Measurements from ENCODE around the gene PKD2L1.
"Not testable (repeated sequence)": the region's sequence is repeated elsewhere in the genome, so short reads cannot be mapped to it uniquely, and the experiment has no call there.

Gene PKD2L1

DNA sequence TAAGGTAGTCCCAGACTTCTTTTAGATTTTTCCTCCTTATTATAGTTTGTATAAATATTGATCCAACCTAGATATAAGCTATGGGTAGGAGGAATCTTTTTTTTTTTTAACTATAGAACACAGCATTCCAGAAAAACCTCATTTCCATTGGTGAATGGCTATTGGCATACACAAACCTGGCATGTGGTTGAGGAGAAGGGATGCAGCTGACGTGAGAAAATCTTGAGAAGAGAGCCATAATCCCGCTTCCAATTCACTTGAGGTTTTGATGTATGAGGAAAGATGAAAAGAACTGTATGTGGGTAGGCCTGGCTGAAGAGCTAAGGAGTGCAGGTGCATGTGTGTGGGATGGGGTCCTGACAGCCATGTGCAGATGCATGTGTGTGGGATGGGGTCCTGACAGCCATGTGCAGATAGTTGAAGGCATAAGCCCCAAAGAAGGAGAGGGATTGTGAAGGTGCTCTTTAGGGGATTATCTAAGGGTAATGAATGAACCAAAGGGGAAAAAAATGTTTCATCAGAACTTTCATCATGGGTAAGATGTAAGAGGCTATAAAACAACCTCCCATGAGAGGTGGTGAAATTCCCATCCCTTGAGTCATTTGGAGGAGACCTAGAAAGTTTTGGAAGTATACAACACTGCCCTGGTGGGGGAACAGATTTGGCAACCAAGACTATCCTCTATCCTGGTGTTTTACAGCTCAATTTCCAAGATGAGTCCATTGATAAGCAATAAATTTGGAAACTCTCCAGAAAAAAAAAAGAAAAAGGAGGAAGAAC, 3.8 kb upstream of the PKD2L1 start:
- peak; percentile 17 to 18 for DNase-seq (ENCODE audit: low read depth in 2 of 2)

DNA sequence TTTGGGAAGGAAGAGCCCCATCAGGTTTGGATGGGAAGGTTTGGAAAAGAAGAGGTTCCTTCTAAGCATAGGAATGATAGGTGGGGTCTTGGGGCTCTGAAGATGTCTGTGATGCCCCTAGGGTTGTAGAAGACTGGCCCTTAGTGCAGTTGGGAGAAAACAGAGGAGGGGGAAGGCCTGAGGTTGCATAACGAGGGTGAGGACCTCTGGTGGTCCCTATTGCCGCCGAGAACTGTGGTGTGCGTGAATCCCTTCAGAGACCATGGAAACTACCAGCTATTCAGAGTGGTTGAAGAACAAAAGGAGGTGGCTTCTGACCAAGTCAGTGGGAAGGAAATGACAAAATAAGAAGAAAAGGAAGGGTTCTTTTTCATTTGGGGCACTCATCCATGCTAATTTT, 3.1 kb upstream of the PKD2L1 start:
- no peak for DNase-seq (ENCODE audit: low read depth in 2 of 2)

DNA sequence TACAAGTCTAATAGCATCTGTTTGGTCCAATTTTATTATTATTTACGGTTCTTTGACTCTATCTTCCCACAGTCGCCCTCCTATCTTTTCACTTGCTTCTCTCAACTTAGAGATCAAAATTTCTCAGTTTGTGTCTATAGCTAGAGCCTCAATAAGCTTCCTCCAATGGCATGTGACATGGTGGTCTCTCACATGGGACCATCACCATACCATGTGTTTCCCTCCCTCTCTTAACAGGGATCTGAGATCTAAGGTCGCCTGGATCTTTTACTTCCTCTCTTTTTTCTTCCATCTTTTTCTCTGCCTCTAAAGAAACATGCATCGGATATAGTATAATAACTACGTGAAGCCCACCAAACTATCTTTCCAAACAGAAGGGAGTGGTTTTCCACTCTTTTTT, 1.8 kb downstream of the PKD2L1 start:
- no peak for DNase-seq (ENCODE audit: low read depth in 2 of 2)

DNA sequence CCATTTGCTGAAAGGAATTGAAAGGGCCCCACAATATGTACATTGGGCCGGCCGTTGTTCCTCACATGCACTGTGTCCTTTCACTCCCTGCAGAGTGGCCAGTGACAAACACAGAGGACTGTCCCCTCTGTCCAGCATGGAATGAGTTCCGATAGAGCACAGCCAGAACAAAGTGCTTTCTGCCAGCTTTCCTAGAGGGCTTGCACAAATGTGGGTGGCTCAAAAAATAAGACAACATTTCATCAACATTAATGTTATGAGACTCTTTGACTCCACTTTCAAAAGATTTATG, 2.4 kb downstream of the PKD2L1 start:
- DNase-seq (ENCODE audit: low read depth in 2 of 2) = no peak

DNA sequence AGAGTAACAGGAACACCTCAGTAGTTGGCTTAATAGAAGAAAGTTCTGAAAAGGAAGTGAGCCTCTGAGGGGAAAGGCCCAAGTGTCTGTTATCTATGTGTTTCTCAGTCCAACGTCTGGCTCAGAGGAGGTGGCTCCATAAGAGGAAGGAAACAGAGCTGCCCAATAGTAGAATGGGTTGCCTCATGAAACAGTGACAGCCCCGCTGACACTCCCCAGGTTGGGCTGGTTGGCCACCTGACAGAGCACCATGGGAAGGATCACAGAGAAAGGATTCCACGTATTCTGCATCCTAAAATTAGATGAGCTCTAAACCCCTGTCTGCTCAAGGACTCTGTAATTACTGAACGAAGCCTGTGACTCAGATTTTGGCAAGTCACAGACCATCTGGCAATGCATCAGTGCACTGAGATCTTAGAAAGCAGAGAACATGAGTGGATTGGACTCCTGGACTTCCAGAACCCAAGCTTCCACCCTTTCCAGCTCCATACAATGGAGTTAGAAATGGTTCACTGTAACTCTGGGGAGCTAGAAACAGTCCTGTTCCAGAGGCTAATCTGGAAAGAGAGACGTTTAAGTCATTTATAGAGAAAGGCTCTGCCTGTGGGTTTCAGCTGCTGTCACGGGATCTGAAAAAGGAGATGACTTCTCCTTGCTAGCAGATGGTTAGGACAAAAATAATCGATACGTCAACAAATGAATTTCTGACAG, 2.9 kb downstream of the PKD2L1 start:
- no peak for DNase-seq (ENCODE audit: low read depth in 2 of 2)

DNA sequence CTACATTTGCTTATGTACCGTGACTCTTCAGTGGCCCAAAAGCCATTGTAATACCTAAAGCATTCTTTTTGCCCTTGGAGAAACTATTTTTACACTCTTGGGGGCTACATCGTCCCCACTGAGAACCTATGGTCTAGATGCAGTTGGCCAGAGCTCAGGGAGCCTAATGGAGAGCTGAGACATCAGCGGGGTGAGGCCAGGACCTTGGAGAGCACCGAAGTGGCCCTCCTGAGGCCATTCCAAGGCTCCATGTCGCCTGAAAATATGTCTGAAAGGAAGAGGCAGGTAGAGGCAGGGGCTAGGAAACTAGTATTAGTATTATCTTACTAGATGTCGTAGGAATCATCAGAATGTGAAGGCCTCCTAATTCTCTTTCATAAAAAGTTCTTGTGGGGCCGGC, 4.9 kb downstream of the PKD2L1 start:
- DNase-seq (ENCODE audit: low read depth in 2 of 2) = no peak

DNA sequence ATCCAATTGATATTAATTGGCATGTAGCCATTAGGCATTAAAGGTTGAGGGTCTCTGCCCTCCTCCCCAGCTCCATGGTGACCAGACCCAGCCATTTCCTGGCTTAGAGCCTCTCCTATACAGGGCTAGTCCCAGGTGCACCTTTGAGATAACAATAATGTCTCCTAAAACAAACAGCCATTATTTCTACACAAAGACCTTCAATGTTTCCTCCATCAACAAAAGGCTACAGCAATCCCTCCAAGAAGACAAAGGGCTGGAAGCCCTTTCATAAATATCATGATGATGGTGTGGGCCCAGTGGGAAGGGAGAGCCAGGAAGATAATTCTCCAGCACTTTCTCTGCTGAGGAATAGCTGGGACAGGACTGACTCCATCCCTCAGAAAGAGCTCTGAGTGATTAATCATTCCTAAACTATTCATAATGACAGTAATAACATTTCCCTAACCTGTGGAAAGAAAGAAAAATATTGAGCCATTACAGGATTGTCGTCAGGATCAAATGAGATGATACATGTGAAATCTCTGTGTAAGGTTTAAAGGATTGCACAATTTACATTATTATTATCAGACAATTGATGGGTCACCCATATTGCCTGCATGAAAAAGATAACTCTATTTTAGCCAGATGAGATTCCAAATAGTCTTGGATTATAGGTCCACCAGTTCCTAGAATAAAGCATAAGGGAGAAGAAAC, 10.2 kb downstream of the PKD2L1 start:
- no peak for DNase-seq (ENCODE audit: low read depth in 2 of 2)

DNA sequence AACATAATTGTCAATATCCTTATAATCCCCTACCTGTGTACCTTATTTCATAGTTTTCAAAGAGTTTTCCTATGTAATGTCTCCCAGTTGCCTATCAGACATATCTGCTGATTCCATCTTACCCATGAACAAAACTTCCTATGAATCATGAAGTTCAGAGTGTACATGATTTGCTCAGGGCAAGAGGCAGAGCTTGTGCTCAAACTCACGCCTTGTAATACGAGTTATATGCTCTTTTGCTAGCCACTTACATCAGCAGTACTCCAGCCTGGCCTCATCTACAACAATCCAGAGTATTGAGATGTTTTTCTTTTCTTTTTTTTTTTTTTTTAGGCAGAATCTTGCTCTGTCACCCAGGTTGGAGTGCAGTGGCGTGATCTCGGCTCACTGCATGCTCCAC, 11.8 kb downstream of the PKD2L1 start:
- DNase-seq (ENCODE audit: low read depth in 2 of 2) = no peak

DNA sequence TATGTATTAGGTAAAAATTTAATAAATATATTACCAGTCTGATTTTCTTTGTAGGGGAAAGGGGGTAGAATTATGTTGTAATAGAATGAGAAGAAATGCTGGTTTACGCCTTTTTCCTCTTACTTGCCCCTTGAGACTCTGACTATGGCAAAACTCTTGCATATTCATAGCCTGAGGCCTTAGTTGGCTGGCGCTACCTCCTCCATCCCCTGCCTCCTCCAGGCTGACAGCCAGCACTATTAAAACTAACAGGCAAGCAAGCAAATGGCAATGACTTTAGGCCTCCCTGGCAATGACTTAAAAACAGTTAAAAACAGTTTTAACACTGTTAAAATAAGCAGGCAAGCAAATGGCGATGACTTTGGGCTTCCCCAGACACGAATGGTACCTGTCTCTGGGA, 14.4 kb downstream of the PKD2L1 start:
- no peak for DNase-seq (ENCODE audit: low read depth in 2 of 2)

DNA sequence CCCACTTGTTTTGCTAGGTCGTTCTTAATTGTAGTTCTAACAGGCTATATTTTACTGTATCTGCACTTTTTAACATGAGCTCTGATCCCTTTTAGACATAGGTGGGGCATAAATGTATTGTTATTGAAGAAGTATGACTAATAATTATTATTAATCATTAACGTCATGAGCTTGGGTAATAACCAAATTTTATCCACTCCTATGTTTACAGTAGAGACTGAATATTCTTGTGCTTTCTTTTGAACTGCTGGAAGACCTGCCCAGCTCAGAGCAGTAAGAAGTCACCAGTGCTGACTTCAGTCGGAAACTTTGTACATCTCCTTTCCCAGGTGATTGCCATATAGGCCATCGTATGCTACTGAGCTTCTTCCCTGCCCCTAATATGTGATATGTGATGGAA, 18.7 kb downstream of the PKD2L1 start:
- DNase-seq (ENCODE audit: low read depth in 2 of 2) = no peak

DNA sequence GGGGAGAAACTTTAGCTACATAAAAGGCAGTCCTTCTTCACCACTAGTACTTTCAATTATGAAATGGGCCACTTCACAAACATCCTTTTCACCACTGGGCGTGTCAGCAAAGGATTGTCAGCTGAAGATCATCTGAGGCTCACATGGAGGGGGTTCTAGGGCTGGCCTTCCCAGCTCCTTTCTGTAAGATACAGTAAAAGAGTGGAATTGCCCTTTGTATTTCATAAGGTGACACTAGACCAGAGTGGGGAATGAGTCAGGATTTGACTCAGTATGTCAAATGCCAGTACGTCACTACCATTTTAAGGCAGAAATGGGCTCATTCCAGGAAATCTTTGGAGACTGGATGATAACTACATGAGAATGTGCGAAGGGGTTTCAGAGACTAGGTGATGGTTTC, 22.3 kb downstream of the PKD2L1 start:
- no peak for DNase-seq (ENCODE audit: low read depth in 2 of 2)

DNA sequence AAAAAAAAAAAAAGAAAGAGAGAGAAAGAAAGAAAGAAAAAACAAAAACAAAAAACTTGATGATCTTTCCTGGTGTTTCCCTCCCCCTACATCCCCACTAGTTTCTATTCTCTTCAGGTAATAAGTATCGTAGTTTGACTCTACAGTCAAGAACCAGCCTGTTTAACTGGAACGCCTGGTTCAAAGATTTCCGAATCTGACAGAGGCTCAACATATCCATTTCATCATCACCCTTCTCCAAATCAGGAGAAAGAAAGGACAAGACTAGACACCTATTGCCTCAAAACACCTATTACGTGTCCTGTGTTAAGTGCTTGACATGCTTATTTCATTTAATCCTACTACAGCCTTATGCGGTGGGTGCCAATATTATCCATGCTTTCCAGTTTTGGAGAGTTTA, 23.2 kb downstream of the PKD2L1 start:
- DNase-seq (ENCODE audit: low read depth in 2 of 2) = no peak

DNA sequence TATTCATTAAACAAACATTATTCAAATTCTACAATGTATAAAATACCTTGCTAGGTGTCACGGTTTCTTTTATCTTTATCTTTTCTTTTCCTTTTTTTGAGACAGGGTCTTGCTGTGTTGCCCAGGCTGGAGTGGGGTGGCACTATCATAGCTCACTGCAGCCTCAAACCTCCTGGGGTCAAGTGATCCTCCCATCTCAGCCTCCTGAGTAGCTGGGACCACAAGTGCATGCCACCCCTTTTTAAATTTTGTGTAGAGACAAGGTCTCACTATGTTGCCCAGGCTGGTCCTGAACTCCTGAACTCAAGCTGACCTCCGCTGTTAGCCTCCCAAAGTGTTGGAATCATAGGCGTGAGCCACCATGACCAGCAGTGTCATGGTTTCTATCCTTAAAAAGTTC, 25.6 kb downstream of the PKD2L1 start:
- no peak for DNase-seq (ENCODE audit: low read depth in 2 of 2)

DNA sequence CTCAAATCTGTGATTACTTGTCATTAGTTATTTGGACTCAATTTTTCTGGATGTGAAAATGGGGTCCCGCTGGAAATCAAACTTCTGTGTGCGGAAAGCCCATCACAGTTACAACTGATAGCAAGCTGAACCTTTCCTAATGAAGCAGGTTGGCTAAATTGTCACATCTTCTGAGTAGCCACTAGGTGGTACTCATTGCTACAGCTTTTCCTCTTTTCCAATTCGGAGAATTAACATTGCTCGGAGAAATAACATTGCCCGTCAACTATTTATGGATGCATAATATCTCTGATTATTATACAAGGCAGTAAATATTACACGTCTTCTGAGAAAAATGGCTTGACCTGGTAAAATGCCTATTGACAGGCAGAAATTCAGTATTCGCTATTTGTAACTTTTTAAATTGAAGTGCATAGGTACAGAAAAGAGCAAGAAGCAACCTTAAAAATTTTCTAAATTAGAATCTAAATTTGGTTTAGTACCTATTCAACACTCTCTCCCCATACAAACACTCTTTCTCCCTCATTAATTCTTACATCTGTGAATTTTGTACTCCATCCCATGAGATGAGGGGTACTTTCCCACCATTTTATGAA, 26.2 kb downstream of the PKD2L1 start:
- no peak for DNase-seq (ENCODE audit: low read depth in 2 of 2)

DNA sequence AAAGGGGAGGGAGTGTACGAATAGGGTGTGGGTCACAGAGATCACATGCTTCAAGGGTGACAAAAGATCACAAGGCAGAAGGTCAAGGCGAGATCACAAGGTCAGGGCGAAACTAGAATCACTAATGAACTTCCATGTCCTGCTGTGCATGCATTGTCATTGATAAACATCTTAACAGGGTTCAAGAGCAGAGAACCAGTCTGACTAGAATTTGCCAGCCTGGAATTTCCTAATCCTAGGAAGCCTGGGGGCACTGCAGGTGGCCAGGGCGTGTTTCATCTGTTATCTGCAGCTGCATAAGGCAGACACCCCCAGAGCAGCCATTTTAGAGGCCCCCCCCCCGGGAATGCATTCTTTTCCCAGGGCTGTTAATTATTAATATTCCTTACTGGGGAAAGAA, 28.9 kb downstream of the PKD2L1 start:
- not testable (repeated sequence) for DNase-seq (ENCODE audit: low read depth in 2 of 2)

DNA sequence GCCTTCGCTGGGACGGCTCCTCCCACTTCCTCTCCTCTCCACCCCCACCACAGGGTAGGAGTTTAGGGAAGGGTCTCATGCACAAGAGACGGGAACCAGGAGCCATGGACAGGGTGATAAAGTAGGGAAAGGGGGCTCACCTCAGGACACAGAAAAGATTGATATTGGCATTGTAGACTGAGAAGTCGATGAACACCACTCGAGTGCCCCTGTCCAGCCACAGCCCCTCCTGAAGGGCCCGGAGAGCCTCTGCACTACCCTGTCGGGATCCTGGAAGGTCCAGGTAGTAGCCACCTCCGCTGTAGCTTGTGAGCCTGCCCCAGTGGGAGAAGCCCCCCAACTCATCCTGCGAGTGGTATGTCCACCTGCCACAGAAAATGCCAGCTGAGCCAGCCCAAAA, 32.8 kb downstream of the PKD2L1 start:
- no peak for DNase-seq (ENCODE audit: low read depth in 2 of 2)

DNA sequence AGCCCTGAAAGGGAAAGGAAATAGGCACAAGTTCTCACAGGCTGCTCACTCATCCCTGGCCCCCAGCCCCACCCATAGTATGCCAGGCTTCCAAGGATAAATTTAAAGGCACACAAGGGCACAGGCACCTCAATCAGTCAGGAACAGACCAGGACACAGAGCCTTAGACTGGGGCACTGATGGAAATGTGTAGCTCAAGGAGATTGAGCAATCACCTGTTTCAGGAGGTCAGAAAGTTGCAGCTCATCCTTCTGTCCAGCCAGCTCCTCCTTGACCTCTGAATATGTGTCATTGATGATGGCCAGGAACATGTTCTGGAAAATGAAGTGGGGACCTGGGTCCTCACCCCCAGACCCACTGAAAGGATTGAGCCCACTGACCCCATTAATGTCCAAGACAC, 37.0 kb downstream of the PKD2L1 start:
- DNase-seq (ENCODE audit: low read depth in 2 of 2) = no peak

DNA sequence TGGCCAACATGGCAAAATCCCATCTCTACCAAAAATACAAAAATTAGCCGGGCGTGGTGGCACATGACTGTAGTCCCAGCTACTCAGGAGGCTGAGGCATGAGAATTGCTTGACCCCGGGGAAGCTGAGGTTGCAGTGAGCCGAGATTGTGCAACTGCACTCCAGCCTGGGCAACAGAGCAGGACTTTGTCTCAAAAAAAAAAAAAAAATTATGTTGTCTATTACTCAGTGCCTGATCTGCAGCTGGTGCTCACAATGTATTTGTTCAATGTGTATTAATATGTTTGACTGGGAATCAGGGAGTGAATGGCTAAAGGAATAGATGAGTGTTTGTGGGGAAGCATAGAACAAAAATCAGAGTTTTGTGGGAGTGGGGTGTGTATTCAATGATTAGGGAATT, 37.7 kb downstream of the PKD2L1 start:
- not testable (repeated sequence) for DNase-seq (ENCODE audit: low read depth in 2 of 2)

DNA sequence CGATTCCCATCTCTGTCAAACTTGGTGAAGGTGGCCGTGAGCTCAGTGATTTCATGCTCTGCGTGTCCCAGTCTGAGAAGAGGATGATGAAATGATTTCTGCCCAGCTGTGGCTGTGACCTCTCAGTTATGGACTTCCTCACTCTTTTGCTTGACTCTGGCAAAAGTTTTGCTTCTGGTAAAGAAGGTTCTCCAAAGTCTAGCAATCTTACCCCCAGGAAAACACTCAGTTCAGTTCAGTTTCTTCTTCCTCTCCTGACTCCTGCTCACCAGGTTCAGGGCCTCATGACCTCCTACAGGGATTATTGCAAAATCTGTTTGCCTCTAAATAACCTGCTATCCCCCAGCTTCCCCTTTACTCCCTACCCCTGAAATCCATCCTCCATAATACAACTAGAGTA, 38.7 kb downstream of the PKD2L1 start:
- DNase-seq (ENCODE audit: low read depth in 2 of 2) = no peak

DNA sequence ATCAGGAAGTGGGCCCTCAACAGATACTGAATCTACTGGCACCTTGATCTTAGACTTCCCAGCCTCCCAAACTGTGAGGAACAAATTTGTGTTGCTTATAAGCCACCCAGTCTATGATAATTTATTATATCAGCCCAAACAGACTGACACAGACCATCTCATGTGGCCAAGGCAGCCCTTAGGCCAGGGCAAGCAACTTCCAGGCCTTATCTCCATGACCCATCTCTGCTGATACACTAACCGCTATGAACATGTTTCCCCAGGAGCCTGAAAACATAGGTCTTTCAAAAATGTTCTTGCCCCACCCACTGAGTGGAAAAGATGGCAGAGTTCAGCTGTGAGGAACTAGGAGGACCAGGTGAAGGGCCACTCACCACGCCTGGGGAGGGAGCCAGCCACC, 40.4 kb downstream of the PKD2L1 start:
- no peak for DNase-seq (ENCODE audit: low read depth in 2 of 2)

DNA sequence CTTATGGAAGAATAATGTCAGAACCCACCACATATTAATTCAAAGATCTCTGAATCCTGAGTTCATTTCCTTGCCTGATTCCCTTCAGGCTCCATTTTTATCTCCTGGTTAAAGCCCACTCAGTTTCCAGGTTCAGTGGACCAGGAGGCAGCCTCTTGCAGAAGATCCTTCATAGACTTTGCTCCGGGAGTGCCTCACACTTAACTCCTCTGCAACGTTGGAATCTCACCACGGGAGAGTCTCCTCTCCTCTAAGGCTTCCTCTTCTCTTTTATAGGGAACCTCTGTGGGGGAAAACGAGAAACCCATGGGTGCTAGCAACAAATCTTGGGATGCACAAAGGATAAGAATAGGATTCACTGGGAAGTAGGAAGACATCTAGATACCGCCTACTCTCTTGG, 41.8 kb downstream of the PKD2L1 start:
- no peak for DNase-seq (ENCODE audit: low read depth in 2 of 2)

DNA sequence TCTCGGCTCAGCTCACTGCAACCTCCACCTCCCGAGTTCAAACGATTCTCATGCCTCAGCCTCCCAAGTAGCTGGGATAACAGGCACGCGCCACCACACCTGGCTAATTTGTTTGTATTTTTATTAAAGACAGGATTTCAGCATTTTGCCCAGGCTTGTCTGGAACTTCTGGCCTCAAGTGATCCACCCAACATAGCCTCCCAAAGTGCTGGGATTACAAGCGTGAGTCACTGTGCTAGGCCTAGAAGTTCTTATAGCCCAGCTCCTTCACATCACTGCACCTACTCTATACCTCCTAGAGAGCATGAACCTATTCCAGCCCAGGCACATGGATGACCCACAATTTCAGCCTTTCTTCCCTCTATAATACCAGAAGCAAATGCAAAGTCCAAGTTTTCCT, 42.3 kb downstream of the PKD2L1 start:
- no peak for DNase-seq (ENCODE audit: low read depth in 2 of 2)
